H1 (cell line): ENCODE data around the gene SSH2. TPM values are rescaled to one million over a fixed set of nuclear protein-coding genes. Genes with fewer than 3 reads are reported as not detected.

Experiments
- CTCF ChIA-PET: fragments of 300-600 bp; sonication (Branson Sonifier 250); formaldehyde crosslinking; loops from one replicate; lab custom pipeline; 2021; ENCODE audit not compliant: partially characterized antibody; lab: Charles Lee
- POLR2A ChIA-PET: fragments of 300-600 bp; sonication (Branson Sonifier 250); formaldehyde crosslinking; loops from one replicate; lab custom pipeline; 2021; ENCODE audit warnings: inconsistent platforms; ENCODE audit not compliant: partially characterized antibody; lab: Charles Lee
- DNase-seq, 2 experiments: peaks; one replicate each; pipeline versions ENCODE4 v3.0.0 to v3.0.0-alpha.2; 2010 to 2022; ENCODE audit warnings: low spot score in 2 of 2, low read depth in 1 of 2, mixed read lengths in 1 of 2
- FAIRE-seq: peaks from 2 replicates; lab custom pipeline; 2011; peaks lifted over from hg19 to GRCh38; lab: Jason Lieb, UNC
- H2AFZ ChIP-seq: 2 replicates; pipeline ENCODE4 v1.8.1; 2012; ENCODE audit warnings: low read length, inconsistent platforms
- H2AK5ac ChIP-seq: 2 replicates; pipeline ENCODE4 v1.6.1; 2013; ENCODE audit warnings: low read depth, low read length
- H2BK120ac ChIP-seq: replicated peaks from 2 replicates; pipeline ENCODE3; 2013; ENCODE audit warnings: low read depth, low read length, inconsistent platforms
- H2BK12ac ChIP-seq: 2 replicates; pipeline ENCODE4 v1.6.1; 2013; ENCODE audit warnings: low read depth, low read length
- H2BK15ac ChIP-seq: 2 replicates; pipeline ENCODE4 v1.6.1; 2013; ENCODE audit warnings: low read length
- H2BK20ac ChIP-seq: 2 replicates; pipeline ENCODE4 v1.6.1; 2013; ENCODE audit warnings: low read length
- H2BK5ac ChIP-seq: 2 replicates; pipeline ENCODE4 v1.6.1; 2013; ENCODE audit warnings: low read depth, low read length
- H3K14ac ChIP-seq: 2 replicates; pipeline ENCODE4 v1.6.1; 2013; ENCODE audit warnings: inconsistent platforms; ENCODE audit not compliant: insufficient read length
- H3K18ac ChIP-seq: 2 replicates; pipeline ENCODE4 v1.6.1; 2013; ENCODE audit warnings: low read length; ENCODE audit errors: extremely low read depth
- H3K23ac ChIP-seq: 2 replicates; pipeline ENCODE4 v1.6.1; 2013; ENCODE audit warnings: inconsistent platforms; ENCODE audit not compliant: insufficient read length
- H3K23me2 ChIP-seq: 2 replicates; pipeline ENCODE4 v1.6.1; 2013; ENCODE audit warnings: low read depth, low read length
- H3K27ac ChIP-seq: 2 replicates; pipeline ENCODE4 v1.6.1; 2011; ENCODE audit warnings: low read depth, low read length, inconsistent platforms
- H3K27me3 ChIP-seq, 4 experiments: replicated peaks in 1 of 4; 1 replicate in 1 of 4; 2 replicates in 3 of 4; pipeline versions ENCODE4 v1.6.1 to v1.8.1; 2011 to 2013; ENCODE audit warnings: low read length in 3 of 4, mild to moderate bottlenecking in 3 of 4, inconsistent platforms in 2 of 4, mixed read lengths in 2 of 4, moderate library complexity in 1 of 4; ENCODE audit not compliant: control insufficient read depth in 3 of 4, insufficient read depth in 3 of 4; ENCODE audit errors: extremely low read depth in 1 of 4
- H3K36me3 ChIP-seq, 4 experiments: 2 replicates each; pipeline versions ENCODE4 v1.6.1 to v1.8.1; 2011 to 2013; ENCODE audit warnings: mild to moderate bottlenecking in 4 of 4, low read length in 3 of 4, moderate library complexity in 2 of 4, control low read depth in 1 of 4, inconsistent platforms in 1 of 4; ENCODE audit not compliant: insufficient read depth in 4 of 4, control insufficient read depth in 2 of 4
- H3K4ac ChIP-seq: replicated peaks from 2 replicates; pipeline ENCODE3; 2013; ENCODE audit warnings: low read length, low read depth, mixed read lengths, inconsistent platforms; ENCODE audit not compliant: insufficient read length
- H3K4me1 ChIP-seq, 4 experiments: replicated peaks in 1 of 4; 1 replicate in 1 of 4; 2 replicates in 3 of 4; pipeline versions ENCODE4 v1.6.1 to v1.8.1; 2011 to 2013; ENCODE audit warnings: low read length in 3 of 4, inconsistent platforms in 2 of 4, mixed read lengths in 1 of 4; ENCODE audit not compliant: insufficient read depth in 4 of 4, control insufficient read depth in 3 of 4
- H3K4me2 ChIP-seq, 2 experiments: 2 replicates each; pipeline versions ENCODE4 v1.6.1 to v1.8.1; 2011 to 2013; ENCODE audit warnings: low read depth in 2 of 2, low read length in 2 of 2, control low read depth in 1 of 2, inconsistent platforms in 1 of 2, mild to moderate bottlenecking in 1 of 2; ENCODE audit not compliant: insufficient read depth in 1 of 2
- H3K4me3 ChIP-seq, 4 experiments: fragments of 200-600, 300-600 bp in 1 of 4; sonication (generic), shearing (Covaris generic), sonication (Bioruptor Twin) in 1 of 4; 2 replicates each; pipeline versions ENCODE4 v1.5.1 to v1.8.1; 2011 to 2016; ENCODE audit warnings: low read length in 4 of 4, low read depth in 3 of 4, control low read depth in 2 of 4, inconsistent platforms in 2 of 4, mild to moderate bottlenecking in 2 of 4, mixed read lengths in 1 of 4, moderate library complexity in 1 of 4; ENCODE audit not compliant: insufficient read depth in 2 of 4; ENCODE audit errors: extremely low read depth in 1 of 4
- H3K56ac ChIP-seq: replicated peaks from 2 replicates; pipeline ENCODE3; 2013; ENCODE audit warnings: low read depth, mild to moderate bottlenecking, mixed read lengths, low read length, inconsistent platforms; ENCODE audit not compliant: insufficient read length
- H3K79me1 ChIP-seq: 2 replicates; pipeline ENCODE4 v1.6.1; 2013; ENCODE audit warnings: low read depth, low read length, control low read depth
- H3K79me2 ChIP-seq, 2 experiments: 2 replicates each; pipeline versions ENCODE4 v1.6.1 to v1.8.1; 2012 to 2013; ENCODE audit warnings: low read length in 2 of 2, mild to moderate bottlenecking in 2 of 2, inconsistent platforms in 1 of 2; ENCODE audit not compliant: insufficient read depth in 2 of 2, control insufficient read depth in 1 of 2
- H3K9ac ChIP-seq, 4 experiments: replicated peaks in 1 of 4; 1 replicate in 1 of 4; 2 replicates in 3 of 4; pipeline versions ENCODE4 v1.6.1 to v1.8.1; 2011 to 2013; ENCODE audit warnings: low read depth in 3 of 4, low read length in 3 of 4, control low read depth in 2 of 4, mild to moderate bottlenecking in 2 of 4, moderate library complexity in 2 of 4, inconsistent platforms in 1 of 4; ENCODE audit errors: extremely low read depth in 1 of 4
- H3K9me3 ChIP-seq, 2 experiments: 2 replicates each; pipeline versions ENCODE4 v1.6.1 to v1.8.1; 2012 to 2013; ENCODE audit warnings: mild to moderate bottlenecking in 2 of 2, moderate library complexity in 2 of 2, control low read depth in 1 of 2, inconsistent platforms in 1 of 2, low read depth in 1 of 2, low read length in 1 of 2, mixed read lengths in 1 of 2; ENCODE audit not compliant: insufficient read depth in 2 of 2
- H4K20me1 ChIP-seq, 2 experiments: replicated peaks in 1 of 2; 2 replicates each; pipeline versions ENCODE3 to v1.8.1; 2011 to 2013; ENCODE audit warnings: inconsistent platforms in 2 of 2, low read length in 2 of 2, mild to moderate bottlenecking in 1 of 2; ENCODE audit not compliant: insufficient read depth in 2 of 2, control insufficient read depth in 1 of 2
- H4K5ac ChIP-seq: 2 replicates; pipeline ENCODE4 v1.6.1; 2013; ENCODE audit warnings: low read length, low read depth, mixed read lengths, inconsistent platforms; ENCODE audit not compliant: insufficient read length
- H4K8ac ChIP-seq: 2 replicates; pipeline ENCODE4 v1.8.0; 2013; ENCODE audit warnings: mild to moderate bottlenecking, moderate library complexity, low read length, inconsistent platforms; ENCODE audit not compliant: insufficient read depth; ENCODE audit errors: extremely low read depth
- H4K91ac ChIP-seq: replicated peaks from 2 replicates; pipeline ENCODE3; 2013; ENCODE audit warnings: low read length, mixed read lengths, inconsistent platforms; ENCODE audit not compliant: insufficient read length
- ATF3 ChIP-seq: IDR thresholded peaks from 2 replicates; pipeline ENCODE4 v1.6.1; 2011; ENCODE audit warnings: low read depth, mild to moderate bottlenecking, low read length; ENCODE audit not compliant: insufficient read depth
- CHD2 ChIP-seq: IDR thresholded peaks from 2 replicates; pipeline ENCODE4 v1.6.1; 2012; ENCODE audit warnings: low read length, improper control_type of control experiment
- CTBP2 ChIP-seq: IDR thresholded peaks from 2 replicates; pipeline ENCODE4 v1.7.0; 2011; ENCODE audit warnings: borderline replicate concordance, mild to moderate bottlenecking, moderate library complexity, mixed read lengths, low read length; ENCODE audit not compliant: insufficient read depth, insufficient read length
- MAFK ChIP-seq: IDR thresholded peaks from 2 replicates; pipeline ENCODE4 v1.6.1; 2012; ENCODE audit warnings: low read depth, mild to moderate bottlenecking, improper control_type of control experiment, low read length
- RFX5 ChIP-seq: IDR thresholded peaks from 2 replicates; pipeline ENCODE4 v1.6.1; 2011; ENCODE audit warnings: low read depth, low read length, improper control_type of control experiment, borderline replicate concordance
- SIX5 ChIP-seq: IDR thresholded peaks from 2 replicates; pipeline ENCODE4 v1.6.1; 2011; ENCODE audit warnings: mild to moderate bottlenecking, low read depth, low read length
- WGBS, 2 experiments: shearing (Covaris generic) in 1 of 2; methylation state at CpG; one replicate each; pipeline versions ENCODE4 v1.1.6 to v1.1.7; 2013 to 2015; ENCODE audit warnings: low lambda C conversion rate in 2 of 2, mixed read lengths in 2 of 2, inconsistent platforms in 1 of 2, low coverage in 1 of 2, missing lambda C conversion rate in 1 of 2; ENCODE audit not compliant: insufficient replicate concordance in 2 of 2, insufficient coverage in 1 of 2, insufficient read length in 1 of 2; ENCODE audit errors: extremely low coverage in 1 of 2, missing lambda C conversion rate in 1 of 2; 5-methylcytosine and 5-hydroxymethylcytosine counted together
- polyA plus RNA-seq, 7 experiments: library from polyadenylated mRNA; depleted of rRNA in 3 of 7; stranded (reverse) in 5 of 7; unstranded in 2 of 7; fragments of >200 nt in 5 of 7; fragments of 200-250 nt in 2 of 7; gene quantifications; 1 replicate in 5 of 7; 2 replicates in 1 of 7; 4 replicates in 1 of 7; pipeline versions ENCODE4 v1.2.1 to v1.2.3, GENCODE V29; 2011 to 2013; ENCODE audit warnings: missing spikeins in 2 of 7, mixed read lengths in 2 of 7
- total RNA-seq: library from RNA; stranded (reverse); fragmentation: NEBNext Ultra II Directional; extraction: Animal tissue kit (Norgen Biotek cat#: 25700); gene quantifications from 2 replicates; pipeline ENCODE4 v1.2.1, GENCODE V29; 2021

Gene SSH2
- total and polyA plus RNA-seq, 2 of the 8 experiments (the other 6 are each of a cell fraction or from before 2014, with no cell fraction given), result 5.2 to 15.9 TPM

- H3K4ac ChIP-seq, result peak overlapping the region; percentile 91
- peak overlapping the region; percentile 57 to 75 for H3K4me2 ChIP-seq
- H3K4me1 ChIP-seq, result peaks cover 10 to 40% (median 27%) of the 10 kb centered on the region in 4 experiments
- H2BK15ac ChIP-seq, result peak overlapping the region; percentile 98
- peak overlapping the region; percentile 98; the same call in 1 of the 2 replicates for H2BK12ac ChIP-seq
- peaks cover 9% of the 10 kb centered on the region for H3K79me1 ChIP-seq
- peak overlapping the region; percentile 97 for H4K91ac ChIP-seq
- peak overlapping the region; percentile 97 for H3K18ac ChIP-seq
- peak overlapping the region; percentile 72 for H3K23ac ChIP-seq
- no peak overlapping the region for H3K27ac ChIP-seq
- no peak overlapping the region for H2AFZ ChIP-seq
- H3K23me2 ChIP-seq, result peaks cover 8% of the 10 kb centered on the region
- peak overlapping the region; percentile 85 for H2AK5ac ChIP-seq
- H3K79me2 ChIP-seq, result peaks cover 0 to 45% of the 10 kb centered on the region in 2 experiments; a peak in 2 of 4 replicates
- whole genome bisulfite sequencing, 2 experiments, result 57% methylated on average over 13 of the region's 13 CpGs; no CpG with 5 or more reads in 1 of the 2 experiments
- TF ChIP-seq CTBP2 (peak; percentile 57), CHD2 (no peak), ATF3 (no peak), MAFK (no peak), RFX5 (no peak), SIX5 (no peak)
- H2BK20ac ChIP-seq, result peak overlapping the region; percentile 90
- no peaks in the 10 kb centered on the region for H3K36me3 ChIP-seq
- ChIA-PET CTCF (interaction anchor here (0.6 to 8.1 kb wide), 12 partner anchors 11 to 744 kb away, joined by 3 to 74 read pairs (median 4); no protein-coding TSS in a partner anchor), POLR2A (interaction anchor here (0.7 to 1.5 kb wide), 8 partner anchors 9 to 25 kb away, joined by 3 to 4 read pairs (median 3); partner anchors contain the start of gene GIT1)
- H3K27me3 ChIP-seq, result no peaks in the 10 kb centered on the region
- peak overlapping the region; percentile 34 for H2BK120ac ChIP-seq
- peak overlapping the region; percentile 93 for H2BK5ac ChIP-seq
- H3K14ac ChIP-seq, result peak overlapping the region; percentile 0
- H3K9ac ChIP-seq, result peak overlapping the region in 2 of 4 experiments; percentile 2 to 4; a peak in 1 of 7 replicates
- H3K4me3 ChIP-seq, result peak overlapping the region in 2 of 4 experiments; percentile 5 to 20; a peak in 3 of 8 replicates
- H3K9me3 ChIP-seq, result no peaks in the 10 kb centered on the region
- H3K56ac ChIP-seq, result peak overlapping the region; percentile 42
- peak overlapping the region; percentile 23 for H4K5ac ChIP-seq
- peak overlapping the region; percentile 54 for H4K8ac ChIP-seq
- peak in 1 of 2 experiments; percentile 54 for DNase-seq
- H4K20me1 ChIP-seq, result peaks cover 0 to 20% of the 10 kb centered on the region in 2 experiments
- FAIRE-seq, result no peak
These were observed 332.5 kb downstream of the SSH2 start for GRCh38 chr17:29597361-29598172.
